ENCODE results near the gene S100A7A.
"Not testable (repeated sequence)": the region's sequence is repeated elsewhere in the genome, so short reads cannot be mapped to it uniquely, and the experiment has no call there.

S100A7A gene

GRCh38 chr1:153443486-153443885, 27.2 kb downstream of the S100A7A start:
- Mint-ChIP-seq H3K4me1 (ENCODE audit: low read depth) (no peaks in the 10 kb centered on the region), H3K4me3 (no peak overlapping the region), H3K9me3 (ENCODE audit: low read depth) (no peaks in the 10 kb centered on the region), H3K36me3 (no peaks in the 10 kb centered on the region), H3K27ac (no peak overlapping the region), H3K27me3 (peaks cover 20% of the 10 kb centered on the region)

GRCh38 chr1:153444078-153444477, 27.8 kb downstream of the S100A7A start:
- no peaks in the 10 kb centered on the region for H3K4me1 Mint-ChIP-seq (ENCODE audit: low read depth)
- no peak overlapping the region for H3K27ac Mint-ChIP-seq
- H3K27me3 Mint-ChIP-seq = peaks cover 23% of the 10 kb centered on the region
- H3K9me3 Mint-ChIP-seq (ENCODE audit: low read depth) = no peaks in the 10 kb centered on the region
- H3K36me3 Mint-ChIP-seq = no peaks in the 10 kb centered on the region
- no peak overlapping the region for H3K4me3 Mint-ChIP-seq

GRCh38 chr1:153447498-153448170, 31.3 kb downstream of the S100A7A start:
- Mint-ChIP-seq H3K36me3 (no peaks in the 10 kb centered on the region), H3K27ac (no peak overlapping the region), H3K27me3 (peaks cover 40% of the 10 kb centered on the region)

GRCh38 chr1:153448851-153449250, 32.5 kb downstream of the S100A7A start:
- not testable (repeated sequence) for H3K9me3 Mint-ChIP-seq (ENCODE audit: low read depth); H3K4me3 Mint-ChIP-seq; H3K27ac Mint-ChIP-seq; H3K36me3 Mint-ChIP-seq; H3K4me1 Mint-ChIP-seq (ENCODE audit: low read depth)
- peaks cover 36% of the 10 kb centered on the region for H3K27me3 Mint-ChIP-seq

More at GRCh38 chr1:153447498-153448170, 31.3 kb downstream of the S100A7A start:
- Mint-ChIP-seq H3K4me1 (ENCODE audit: low read depth) (no peaks in the 10 kb centered on the region), H3K9me3 (ENCODE audit: low read depth) (no peaks in the 10 kb centered on the region), H3K4me3 (no peak overlapping the region)

GRCh38 chr1:153456396-153456795, 40.1 kb downstream of the S100A7A start:
- H3K4me3 Mint-ChIP-seq = no peak overlapping the region
- H3K36me3 Mint-ChIP-seq = no peaks in the 10 kb centered on the region
- H3K9me3 Mint-ChIP-seq (ENCODE audit: low read depth) = no peaks in the 10 kb centered on the region
- peaks cover 26% of the 10 kb centered on the region for H3K27me3 Mint-ChIP-seq
- no peak overlapping the region for H3K27ac Mint-ChIP-seq
- H3K4me1 Mint-ChIP-seq (ENCODE audit: low read depth) = no peaks in the 10 kb centered on the region

- Mint-ChIP-seq H3K4me1 (ENCODE audit: low read depth) (no peaks in the 10 kb centered on the region), H3K4me3 (no peak overlapping the region), H3K27ac (no peak overlapping the region), H3K36me3 (no peaks in the 10 kb centered on the region), H3K27me3 (peaks cover 20% of the 10 kb centered on the region), H3K9me3 (ENCODE audit: low read depth) (no peaks in the 10 kb centered on the region)
Measured at GRCh38 chr1:153459655-153460054, 43.3 kb downstream of the S100A7A start.

- peaks cover 20% of the 10 kb centered on the region for H3K27me3 Mint-ChIP-seq
- H3K36me3 Mint-ChIP-seq = no peaks in the 10 kb centered on the region
- no peak within 1 kb of the TSS for H3K27ac Mint-ChIP-seq
- no peak within 1 kb of the TSS for H3K4me3 Mint-ChIP-seq
- no peaks in the 10 kb centered on the region for H3K9me3 Mint-ChIP-seq (ENCODE audit: low read depth)
- no peaks in the 10 kb centered on the region for H3K4me1 Mint-ChIP-seq (ENCODE audit: low read depth)
Measured at GRCh38 chr1:153460551-153460950, 44.2 kb downstream of the S100A7A start, which contains the start of gene S100A7. S100A7 (minus strand) TSS chr1:153460651; CDS start chr1:153459013, 1,638 bp downstream.

GRCh38 chr1:153462741-153463140, 46.4 kb downstream of the S100A7A start:
- not testable (repeated sequence) for H3K4me3 Mint-ChIP-seq; H3K4me1 Mint-ChIP-seq (ENCODE audit: low read depth); H3K27ac Mint-ChIP-seq; H3K9me3 Mint-ChIP-seq (ENCODE audit: low read depth); H3K36me3 Mint-ChIP-seq
- H3K27me3 Mint-ChIP-seq = peaks cover 16% of the 10 kb centered on the region

GRCh38 chr1:153465811-153466636, 49.7 kb downstream of the S100A7A start:
- H3K27me3 Mint-ChIP-seq = peaks cover 15% of the 10 kb centered on the region
- no peak overlapping the region for H3K27ac Mint-ChIP-seq
- H3K4me1 Mint-ChIP-seq (ENCODE audit: low read depth) = peaks cover 1% of the 10 kb centered on the region
- no peaks in the 10 kb centered on the region for H3K9me3 Mint-ChIP-seq (ENCODE audit: low read depth)
- H3K4me3 Mint-ChIP-seq = no peak overlapping the region
- no peaks in the 10 kb centered on the region for H3K36me3 Mint-ChIP-seq

- no peak overlapping the region for H3K27ac Mint-ChIP-seq
- H3K36me3 Mint-ChIP-seq = no peaks in the 10 kb centered on the region
- H3K4me3 Mint-ChIP-seq = no peak overlapping the region
- H3K27me3 Mint-ChIP-seq = peaks cover 13% of the 10 kb centered on the region
- H3K9me3 Mint-ChIP-seq (ENCODE audit: low read depth) = no peaks in the 10 kb centered on the region
- peaks cover 1% of the 10 kb centered on the region for H3K4me1 Mint-ChIP-seq (ENCODE audit: low read depth)
Measured at GRCh38 chr1:153466908-153467307, 50.6 kb downstream of the S100A7A start.

GRCh38 chr1:153470707-153471106, 54.4 kb downstream of the S100A7A start:
- Mint-ChIP-seq H3K27ac (no peak overlapping the region), H3K27me3 (peaks cover 9% of the 10 kb centered on the region), H3K4me3 (no peak overlapping the region), H3K4me1 (ENCODE audit: low read depth) (peaks cover 1% of the 10 kb centered on the region), H3K9me3 (ENCODE audit: low read depth) (no peaks in the 10 kb centered on the region), H3K36me3 (peaks cover 3% of the 10 kb centered on the region)
